Transverse colon (tissue), 4 donors: ENCODE results near the gene DOK7. TPM values are rescaled to one million over a fixed set of nuclear protein-coding genes. Genes with fewer than 3 reads are reported as not detected.

Source experiments
- DNase-seq: peaks from one replicate; pipeline ENCODE4 v3.0.0-alpha.2; 2019
- H3K27ac ChIP-seq, 4 donors: fragments of 200-600 bp; sonication (generic); 2 replicates each; pipeline ENCODE4 v1.5.1; 2016 to 2018; ENCODE audit warnings: inconsistent platforms in 4 of 4
- H3K27me3 ChIP-seq: fragments of 200-600 bp; sonication (generic); 2 replicates; pipeline ENCODE4 v1.5.1; 2017; ENCODE audit warnings: inconsistent platforms
- H3K36me3 ChIP-seq, 4 donors: fragments of 200-600 bp; sonication (generic); 2 replicates each; pipeline ENCODE4 v1.5.1; 2017 to 2019; ENCODE audit warnings: inconsistent platforms in 4 of 4
- H3K4me1 ChIP-seq, 4 donors: fragments of 200-600 bp; sonication (generic); 2 replicates each; pipeline ENCODE4 v1.5.1; 2017 to 2020; ENCODE audit warnings: inconsistent platforms in 4 of 4
- H3K4me3 ChIP-seq, 4 donors: fragments of 200-600 bp; sonication (generic); 1 replicate in 1 of 4; 2 replicates in 3 of 4; pipeline versions ENCODE4 v1.5.1 to v1.6.1; 2017 to 2019; ENCODE audit warnings: inconsistent platforms in 4 of 4
- H3K9me3 ChIP-seq, 2 donors: fragments of 200-600 bp; sonication (generic); 2 replicates each; pipeline ENCODE4 v1.5.1; 2017 to 2019; ENCODE audit warnings: inconsistent platforms in 2 of 2
- CTCF ChIP-seq, 5 experiments: fragments of 200-600 bp in 3 of 5; fragments of 450-650 bp in 2 of 5; sonication (generic) in 3 of 5; IDR thresholded peaks; 1 replicate in 2 of 5; 2 replicates in 3 of 5; pipeline ENCODE4 v1.5.1; 2016 to 2017; ENCODE audit warnings: antibody characterized with exemption in 5 of 5, inconsistent platforms in 3 of 5, mild to moderate bottlenecking in 2 of 5, moderate library complexity in 1 of 5
- EP300 ChIP-seq: sonication (generic); formaldehyde crosslinking; IDR thresholded peaks from one replicate; pipeline ENCODE4 v1.6.1; 2017; ENCODE audit warnings: antibody characterized with exemption, low read depth
- POLR2A ChIP-seq: fragments of 450-650 bp; IDR thresholded peaks from one replicate; pipeline ENCODE4 v1.6.1; 2016; ENCODE audit warnings: antibody characterized with exemption, mild to moderate bottlenecking, moderate library complexity
- POLR2AphosphoS5 ChIP-seq, 3 donors: sonication (generic); formaldehyde crosslinking; IDR thresholded peaks; one replicate each; pipeline ENCODE4 v1.6.1; 2016; ENCODE audit warnings: antibody characterized with exemption in 3 of 3
- WGBS, 2 donors: methylation state at CpG; one replicate each; pipeline ENCODE4 v1.1.5; 2018; ENCODE audit warnings: low coverage in 1 of 2; 5-methylcytosine and 5-hydroxymethylcytosine counted together
- in situ Hi-C, 4 donors: fragments of 200-750 bp; cut with MboI; loops; one replicate each; pipeline versions ENCODE4 v1.15.0 to v1.15.1; 2017; ENCODE audit warnings: low sequenced_read_pairs in 3 of 4, low pct_ligation_motif_present in 1 of 4, low pct_unique_long_range_greater_than_20kb in 1 of 4
- intact Hi-C: fragments of 100-400 bp; cut with DNase I; formaldehyde crosslinking; loops from one replicate; pipeline ENCODE4 v1.15.1; 2023; ENCODE audit warnings: low total_unique reads
- total RNA-seq, 4 donors: library from RNA; depleted of rRNA; stranded (reverse); fragments of >200 nt; gene quantifications; one replicate each; pipeline ENCODE4 v1.1.0, GENCODE V29; 2016

The DOK7 gene
- total RNA-seq, 4 donors from 2014 or later = 0.27 to 0.95 TPM; not detected in 2

GRCh38 chr4:3462321-3462789 is 751 bp upstream of the DOK7 start:
- Histone ChIP-seq H3K4me1 (peaks cover 6 to 22% (median 13%) of the 10 kb centered on the region in 4 donors), H3K36me3 (no peaks in the 10 kb centered on the region), H3K4me3 (no peak overlapping the region), H3K9me3 (no peaks in the 10 kb centered on the region), H3K27me3 (peaks cover 42% of the 10 kb centered on the region), H3K27ac (no peak overlapping the region)
- intact Hi-C loops (no loop called here), in situ Hi-C loops (no loop called here)
- 57% methylated on average over 7 of the region's 10 CpGs; no CpG with 5 or more reads in 1 of the 2 donors for WGBS, 2 donors
- TF ChIP-seq POLR2A = no peak
- no peak for TF ChIP-seq POLR2AphosphoS5 (IDR thresholded peaks at IDR 0.05)
- TF ChIP-seq CTCF (IDR thresholded peaks at IDR 0.05) = no peak
- TF ChIP-seq EP300 = no peak
- DNase-seq = no peak

GRCh38 chr4:3463556-3464348 is 646 bp downstream of the DOK7 start:
- Histone ChIP-seq H3K27me3 (peaks cover 42% of the 10 kb centered on the region), H3K9me3 (no peaks in the 10 kb centered on the region), H3K27ac (no peak overlapping the region), H3K4me3 (peak overlapping the region in 3 of 4 donors; percentile 31 to 53 (median 42)), H3K36me3 (no peaks in the 10 kb centered on the region), H3K4me1 (peaks cover 6 to 22% (median 13%) of the 10 kb centered on the region in 4 donors)
- 63% methylated on average over 13 of the region's 43 CpGs; no CpG with 5 or more reads in 1 of the 2 donors for WGBS, 2 donors
- in situ Hi-C loops = no loop called here
- TF ChIP-seq POLR2A = no peak
- no peak for TF ChIP-seq POLR2AphosphoS5 (IDR thresholded peaks at IDR 0.05)
- TF ChIP-seq EP300 = no peak
- no peak for TF ChIP-seq CTCF (IDR thresholded peaks at IDR 0.05)
- intact Hi-C loops = no loop called here
- DNase-seq = no peak

- DNase-seq = no peak
Measured at GRCh38 chr4:3464349-3464905, 1.3 kb downstream of the DOK7 start.

More at GRCh38 chr4:3464349-3464905, 1.3 kb downstream of the DOK7 start:
- Histone ChIP-seq H3K27ac (no peak overlapping the region), H3K36me3 (no peaks in the 10 kb centered on the region), H3K9me3 (no peaks in the 10 kb centered on the region), H3K27me3 (peaks cover 45% of the 10 kb centered on the region), H3K4me1 (peaks cover 6 to 22% (median 13%) of the 10 kb centered on the region in 4 donors), H3K4me3 (no peak overlapping the region)
- 84% methylated on average over 15 of the region's 15 CpGs; no CpG with 5 or more reads in 1 of the 2 donors for WGBS, 2 donors
- TF ChIP-seq EP300 (no peak), CTCF (IDR thresholded peaks at IDR 0.05) (no peak), POLR2A (no peak), POLR2AphosphoS5 (IDR thresholded peaks at IDR 0.05) (no peak)
- intact Hi-C loops = no loop called here
- in situ Hi-C loops = no loop called here
